IPS DF 6.9 (cell line): Measurements from ENCODE around the gene CPNE5.

Source experiments
- DNase-seq: peaks from one replicate; pipeline ENCODE4 v3.0.0-alpha.2; 2013; ENCODE audit warnings: low read depth, low spot score
- H3K27ac ChIP-seq: one replicate; pipeline ENCODE4 v1.5.1; 2013; ENCODE audit warnings: low read length, control low read depth
- H3K27me3 ChIP-seq: 2 replicates; pipeline ENCODE4 v1.6.1; 2013; ENCODE audit warnings: mild to moderate bottlenecking, low read length; ENCODE audit not compliant: control insufficient read depth, insufficient read depth
- H3K36me3 ChIP-seq: 2 replicates; pipeline ENCODE4 v1.6.1; 2013; ENCODE audit warnings: low read length; ENCODE audit not compliant: control insufficient read depth, insufficient read depth
- H3K4me1 ChIP-seq: 2 replicates; pipeline ENCODE4 v1.6.1; 2013; ENCODE audit warnings: low read length; ENCODE audit not compliant: control insufficient read depth, insufficient read depth
- H3K4me3 ChIP-seq: 2 replicates; pipeline ENCODE4 v1.5.1; 2013; ENCODE audit warnings: mild to moderate bottlenecking, low read length
- H3K9me3 ChIP-seq: 2 replicates; pipeline ENCODE4 v1.6.1; 2013; ENCODE audit warnings: low read length, inconsistent platforms; ENCODE audit not compliant: control insufficient read depth, insufficient read depth
- WGBS: extraction: QIAGEN DNeasy Blood & Tissue Kit; methylation state at CpG from one replicate; pipeline ENCODE4 v1.1.7; 2013; ENCODE audit warnings: mixed read lengths, missing lambda C conversion rate; ENCODE audit not compliant: insufficient read length, insufficient coverage; 5-methylcytosine and 5-hydroxymethylcytosine counted together

CPNE5 gene

GRCh38 chr6:36833182-36833789 lies 6.0 kb downstream of the CPNE5 start:
- peaks cover 5% of the 10 kb centered on the region; the same call in 1 of the 2 replicates for H3K27me3 ChIP-seq
- DNase-seq: no peak
- peaks cover 2% of the 10 kb centered on the region; the same call in 1 of the 2 replicates for H3K4me1 ChIP-seq
- WGBS: no CpG with 5 or more reads among the region's 7 CpGs
- H3K9me3 ChIP-seq: no peaks in the 10 kb centered on the region
- no peaks in the 10 kb centered on the region for H3K36me3 ChIP-seq
- H3K4me3 ChIP-seq: no peak overlapping the region
- no peak overlapping the region for H3K27ac ChIP-seq

- no peak overlapping the region for H3K27ac ChIP-seq
- no CpG with 5 or more reads among the region's 5 CpGs for WGBS
- DNase-seq: no peak
These were observed 6.9 kb downstream of the CPNE5 start for GRCh38 chr6:36832313-36832712.

GRCh38 chr6:36830577-36830976 lies 8.7 kb downstream of the CPNE5 start:
- no peak overlapping the region for H3K4me3 ChIP-seq
- no peak overlapping the region for H3K27ac ChIP-seq
- H3K4me1 ChIP-seq: peaks cover 2% of the 10 kb centered on the region; the same call in 1 of the 2 replicates

More at GRCh38 chr6:36832313-36832712, 6.9 kb downstream of the CPNE5 start:
- H3K4me1 ChIP-seq: peaks cover 2% of the 10 kb centered on the region; the same call in 1 of the 2 replicates
- H3K4me3 ChIP-seq: no peak overlapping the region
- H3K27me3 ChIP-seq: no peaks in the 10 kb centered on the region
- H3K36me3 ChIP-seq: no peaks in the 10 kb centered on the region
- no peaks in the 10 kb centered on the region for H3K9me3 ChIP-seq

GRCh38 chr6:36829919-36830544 lies 9.2 kb downstream of the CPNE5 start:
- no peak overlapping the region for H3K27ac ChIP-seq
- no CpG with 5 or more reads among the region's 11 CpGs for WGBS
- no peak overlapping the region for H3K4me3 ChIP-seq
- no peaks in the 10 kb centered on the region for H3K27me3 ChIP-seq
- no peaks in the 10 kb centered on the region for H3K36me3 ChIP-seq
- H3K9me3 ChIP-seq: no peaks in the 10 kb centered on the region
- DNase-seq: no peak
- H3K4me1 ChIP-seq: peaks cover 2% of the 10 kb centered on the region; the same call in 1 of the 2 replicates

More at GRCh38 chr6:36830577-36830976, 8.7 kb downstream of the CPNE5 start:
- H3K27me3 ChIP-seq: no peaks in the 10 kb centered on the region
- no peaks in the 10 kb centered on the region for H3K9me3 ChIP-seq
- DNase-seq: no peak
- no peaks in the 10 kb centered on the region for H3K36me3 ChIP-seq
- no CpG with 5 or more reads among the region's 2 CpGs for WGBS

- no CpG with 5 or more reads among the region's 19 CpGs for WGBS
- no peak for DNase-seq
These were observed 11.8 kb downstream of the CPNE5 start for GRCh38 chr6:36827261-36828079.

GRCh38 chr6:36826520-36827227 lies 12.6 kb downstream of the CPNE5 start:
- H3K27me3 ChIP-seq: no peaks in the 10 kb centered on the region
- H3K4me1 ChIP-seq: no peaks in the 10 kb centered on the region
- no peaks in the 10 kb centered on the region for H3K9me3 ChIP-seq
- no peak overlapping the region for H3K4me3 ChIP-seq
- no peak overlapping the region for H3K27ac ChIP-seq
- no peaks in the 10 kb centered on the region for H3K36me3 ChIP-seq
- WGBS: no CpG with 5 or more reads among the region's 19 CpGs
- DNase-seq: no peak

More at GRCh38 chr6:36827261-36828079, 11.8 kb downstream of the CPNE5 start:
- H3K36me3 ChIP-seq: no peaks in the 10 kb centered on the region
- H3K9me3 ChIP-seq: no peaks in the 10 kb centered on the region
- no peaks in the 10 kb centered on the region for H3K4me1 ChIP-seq
- H3K27me3 ChIP-seq: no peaks in the 10 kb centered on the region
- no peak overlapping the region for H3K27ac ChIP-seq
- H3K4me3 ChIP-seq: no peak overlapping the region

GRCh38 chr6:36825994-36826393 lies 13.2 kb downstream of the CPNE5 start:
- Histone ChIP-seq H3K4me1 (no peaks in the 10 kb centered on the region), H3K27ac (no peak overlapping the region), H3K27me3 (no peaks in the 10 kb centered on the region), H3K36me3 (no peaks in the 10 kb centered on the region), H3K4me3 (no peak overlapping the region), H3K9me3 (no peaks in the 10 kb centered on the region)
- no CpG with 5 or more reads among the region's 8 CpGs for whole genome bisulfite sequencing
- DNase-seq: no peak

GRCh38 chr6:36825452-36825851 lies 13.8 kb downstream of the CPNE5 start:
- no CpG with 5 or more reads among the region's 6 CpGs for whole genome bisulfite sequencing
- H3K36me3 ChIP-seq: no peaks in the 10 kb centered on the region
- no peaks in the 10 kb centered on the region for H3K4me1 ChIP-seq
- H3K9me3 ChIP-seq: no peaks in the 10 kb centered on the region
- H3K27ac ChIP-seq: no peak overlapping the region
- H3K4me3 ChIP-seq: no peak overlapping the region
- DNase-seq: no peak
- no peaks in the 10 kb centered on the region for H3K27me3 ChIP-seq

GRCh38 chr6:36824253-36824652 lies 15.0 kb downstream of the CPNE5 start:
- no CpG with 5 or more reads among the region's 7 CpGs for WGBS

More at GRCh38 chr6:36824253-36824652, 15.0 kb downstream of the CPNE5 start:
- H3K27ac ChIP-seq: no peak overlapping the region
- no peaks in the 10 kb centered on the region for H3K36me3 ChIP-seq
- no peaks in the 10 kb centered on the region for H3K9me3 ChIP-seq
- no peak overlapping the region for H3K4me3 ChIP-seq
- no peaks in the 10 kb centered on the region for H3K27me3 ChIP-seq
- no peaks in the 10 kb centered on the region for H3K4me1 ChIP-seq
- DNase-seq: no peak
